Astrocyte (in vitro differentiated cells and primary cell): ENCODE measurements around the gene DDX47. TPM values are rescaled to one million over a fixed set of nuclear protein-coding genes. Genes with fewer than 3 reads are reported as not detected.

Experiments used
- DNase-seq: peaks from one replicate; pipeline ENCODE4 v3.0.0-alpha.2; 2010; ENCODE audit warnings: low read depth
- FAIRE-seq: peaks from 2 replicates; lab custom pipeline; 2011; peaks lifted over from hg19 to GRCh38; lab: Jason Lieb, UNC
- H2AFZ ChIP-seq: 2 replicates; pipeline ENCODE4 v1.6.0; 2012; ENCODE audit warnings: low read depth, low read length, inconsistent platforms
- H3K27ac ChIP-seq: 2 replicates; pipeline ENCODE4 v1.5.1; 2011; ENCODE audit warnings: low read depth, low read length, inconsistent platforms
- H3K27me3 ChIP-seq: 2 replicates; pipeline ENCODE4 v1.6.0; 2011; ENCODE audit warnings: low read length, inconsistent platforms; ENCODE audit not compliant: insufficient read depth
- H3K36me3 ChIP-seq: 2 replicates; pipeline ENCODE4 v1.5.1; 2011; ENCODE audit warnings: low read length, inconsistent platforms; ENCODE audit not compliant: insufficient read depth
- H3K4me1 ChIP-seq: 2 replicates; pipeline ENCODE4 v1.5.1; 2011; ENCODE audit warnings: low read length, inconsistent platforms; ENCODE audit not compliant: insufficient read depth
- H3K4me2 ChIP-seq: 2 replicates; pipeline ENCODE4 v1.6.0; 2012; ENCODE audit warnings: low read length, inconsistent platforms
- H3K4me3 ChIP-seq: 2 replicates; pipeline ENCODE4 v1.5.1; 2011; ENCODE audit warnings: low read depth, mild to moderate bottlenecking, low read length, inconsistent platforms; ENCODE audit not compliant: insufficient read depth
- H3K79me2 ChIP-seq: 2 replicates; pipeline ENCODE4 v1.6.0; 2012; ENCODE audit warnings: mild to moderate bottlenecking, low read length, inconsistent platforms; ENCODE audit not compliant: insufficient read depth
- H3K9ac ChIP-seq: 2 replicates; pipeline ENCODE4 v1.6.0; 2012; ENCODE audit warnings: mild to moderate bottlenecking, low read length, inconsistent platforms
- H3K9me3 ChIP-seq: 2 replicates; pipeline ENCODE4 v1.5.1; 2012; ENCODE audit warnings: low read depth, mild to moderate bottlenecking, low read length, inconsistent platforms; ENCODE audit not compliant: insufficient read depth
- H4K20me1 ChIP-seq: 2 replicates; pipeline ENCODE4 v1.6.0; 2012; ENCODE audit warnings: low read length, inconsistent platforms; ENCODE audit not compliant: insufficient read depth
- H3K27ac Mint-ChIP-seq: one replicate; pipeline ENCODE4 v1.8.0; 2021; ENCODE audit warnings: mild to moderate bottlenecking, mixed read lengths; ENCODE audit not compliant: unreplicated experiment
- H3K27me3 Mint-ChIP-seq: one replicate; pipeline ENCODE4 v1.8.0; 2021; ENCODE audit warnings: low read depth, mixed read lengths; ENCODE audit not compliant: unreplicated experiment
- H3K36me3 Mint-ChIP-seq: one replicate; pipeline ENCODE4 v1.8.0; 2021; ENCODE audit warnings: low read depth, mixed read lengths; ENCODE audit not compliant: unreplicated experiment
- H3K4me1 Mint-ChIP-seq: one replicate; pipeline ENCODE4 v1.8.0; 2021; ENCODE audit warnings: low read depth, mixed read lengths; ENCODE audit not compliant: unreplicated experiment
- H3K4me3 Mint-ChIP-seq: one replicate; pipeline ENCODE4 v1.8.0; 2021; ENCODE audit warnings: mild to moderate bottlenecking, moderate library complexity, mixed read lengths; ENCODE audit not compliant: unreplicated experiment
- H3K9me3 Mint-ChIP-seq: one replicate; pipeline ENCODE4 v1.8.0; 2021; ENCODE audit warnings: mild to moderate bottlenecking, mixed read lengths; ENCODE audit not compliant: unreplicated experiment
- CTCF ChIP-seq: IDR thresholded peaks from 2 replicates; pipeline ENCODE4 v1.5.1; 2011; ENCODE audit warnings: low read depth, mild to moderate bottlenecking, inconsistent platforms, low read length, moderate library complexity; ENCODE audit not compliant: insufficient read depth
- EZH2 ChIP-seq: IDR thresholded peaks from 2 replicates; pipeline ENCODE4 v1.6.1; 2012; ENCODE audit warnings: mild to moderate bottlenecking, low read length, inconsistent platforms; ENCODE audit not compliant: insufficient read depth
- total RNA-seq: library from RNA; stranded (reverse); gene quantifications from 2 replicates; pipeline ENCODE4 v1.2.1, GENCODE V29; 2021

The DDX47 gene
- total RNA-seq, 1 donor from 2014 or later = 62.1 TPM

DNA sequence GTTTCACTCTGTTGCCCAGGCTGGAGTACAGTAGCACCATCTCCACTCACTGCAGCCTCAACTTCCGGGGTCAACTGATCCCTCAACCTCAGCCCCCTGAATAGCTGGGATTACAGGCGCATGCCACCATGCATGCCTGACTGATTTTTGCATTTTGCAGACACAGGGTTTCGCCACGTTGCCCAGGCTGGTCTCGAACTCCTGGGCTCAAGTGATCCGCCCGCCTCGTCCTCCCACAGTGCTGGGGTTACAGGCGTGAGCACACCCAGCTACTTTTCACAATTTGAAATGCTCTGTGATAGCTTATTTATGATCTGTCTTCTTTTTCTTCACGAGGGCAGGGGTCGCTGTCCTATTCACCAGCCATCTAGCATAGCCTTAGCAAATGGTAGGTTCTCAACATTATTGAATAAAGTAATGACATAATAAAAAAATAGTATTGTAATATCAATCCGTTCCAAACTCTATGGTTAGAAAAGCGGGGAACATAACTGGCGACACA, 477 bp upstream of the DDX47 start:
- DNase-seq = no peak
- H3K9ac ChIP-seq = no peak overlapping the region
- H3K4me1 ChIP-seq = peaks cover 27% of the 10 kb centered on the region
- Mint-ChIP-seq H3K27me3 (no peaks in the 10 kb centered on the region), H3K9me3 (no peaks in the 10 kb centered on the region), H3K4me3 (peak overlapping the region; percentile 98), H3K36me3 (peaks cover 7% of the 10 kb centered on the region), H3K27ac (peak overlapping the region; percentile 94), H3K4me1 (peaks cover 21% of the 10 kb centered on the region)
- TF ChIP-seq EZH2 (no peak), CTCF (no peak)
- no peak overlapping the region for H3K4me3 ChIP-seq
- no peak overlapping the region for H2AFZ ChIP-seq
- H3K36me3 ChIP-seq = peaks cover 11% of the 10 kb centered on the region
- peaks cover 46% of the 10 kb centered on the region for H3K79me2 ChIP-seq
- FAIRE-seq = no peak
- peak overlapping the region; percentile 96 for H3K27ac ChIP-seq
- H3K27me3 ChIP-seq = no peaks in the 10 kb centered on the region
- H4K20me1 ChIP-seq = no peaks in the 10 kb centered on the region
- H3K4me2 ChIP-seq = peak overlapping the region; percentile 86
- no peaks in the 10 kb centered on the region for H3K9me3 ChIP-seq

GRCh38 chr12:12817616-12818015, 4.5 kb downstream of the DDX47 start:
- no peaks in the 10 kb centered on the region for H4K20me1 ChIP-seq
- TF ChIP-seq EZH2 (no peak), CTCF (no peak)
- Mint-ChIP-seq H3K27ac (peak overlapping the region; percentile 93), H3K4me3 (no peak overlapping the region), H3K9me3 (no peaks in the 10 kb centered on the region), H3K4me1 (peaks cover 55% of the 10 kb centered on the region), H3K27me3 (no peaks in the 10 kb centered on the region), H3K36me3 (peaks cover 21% of the 10 kb centered on the region)
- no peak overlapping the region for H3K27ac ChIP-seq
- no peak overlapping the region for H3K9ac ChIP-seq
- FAIRE-seq (no peak), DNase-seq (no peak)
- H3K79me2 ChIP-seq = peaks cover 74% of the 10 kb centered on the region
- H3K4me1 ChIP-seq = peaks cover 46% of the 10 kb centered on the region
- H3K4me2 ChIP-seq = no peak overlapping the region
- H3K36me3 ChIP-seq = peaks cover 28% of the 10 kb centered on the region
- no peaks in the 10 kb centered on the region for H3K27me3 ChIP-seq
- H3K9me3 ChIP-seq = no peaks in the 10 kb centered on the region
- no peak overlapping the region for H2AFZ ChIP-seq
- no peak overlapping the region for H3K4me3 ChIP-seq

- Mint-ChIP-seq H3K4me3 (no peak overlapping the region), H3K9me3 (no peaks in the 10 kb centered on the region), H3K4me1 (peaks cover 61% of the 10 kb centered on the region), H3K27ac (peak overlapping the region; percentile 93), H3K27me3 (no peaks in the 10 kb centered on the region), H3K36me3 (peaks cover 24% of the 10 kb centered on the region)
- Histone ChIP-seq H3K4me3 (no peak overlapping the region), H3K36me3 (peaks cover 33% of the 10 kb centered on the region), H3K79me2 (peaks cover 68% of the 10 kb centered on the region), H2AFZ (no peak overlapping the region), H3K4me2 (peak overlapping the region; percentile 73), H3K9me3 (no peaks in the 10 kb centered on the region), H4K20me1 (no peaks in the 10 kb centered on the region), H3K9ac (peak overlapping the region; percentile 77), H3K4me1 (peaks cover 57% of the 10 kb centered on the region), H3K27ac (peak overlapping the region; percentile 94), H3K27me3 (no peaks in the 10 kb centered on the region)
- DNase-seq (no peak), FAIRE-seq (no peak)
- TF ChIP-seq EZH2 = no peak
- no peak for TF ChIP-seq CTCF
These were observed 5.6 kb downstream of the DDX47 start for GRCh38 chr12:12818701-12819100.
